ENCODE results near the gene PBX3. TPM values are rescaled to one million over a fixed set of nuclear protein-coding genes. Genes with fewer than 3 reads are reported as not detected.
A peak's percentile ranks its signal among the peaks of the same experiment; 100 is the strongest.

The PBX3 gene
- total and polyA plus RNA-seq, 2 of the 13 experiments (the other 11 are each of a cell fraction or from before 2014, with no cell fraction given), result 6.0 to 11.2 TPM

- TF ChIP-seq GZF1 (CRISPR knock-in tag; IDR thresholded peaks at IDR 0.05), result no peak
- no peak for TF ChIP-seq GATA4 (IDR thresholded peaks at IDR 0.05; ENCODE audit: borderline replicate concordance, low read depth)
- TF ChIP-seq GMEB2 (CRISPR knock-in tag; IDR thresholded peaks at IDR 0.05; ENCODE audit: low read depth), result no peak
- TF ChIP-seq ZNF605 (CRISPR knock-in tag; IDR thresholded peaks at IDR 0.05), result peak; percentile 98
- TF ChIP-seq ZNF576 (CRISPR knock-in tag; IDR thresholded peaks at IDR 0.05), result no peak; the same call in 1 of the 2 replicates
- no peak for TF ChIP-seq FIP1L1 (IDR thresholded peaks at IDR 0.05; ENCODE audit: borderline replicate concordance, insufficient read depth, low read depth, low read length)
- TF ChIP-seq ZNF564 (CRISPR knock-in tag; IDR thresholded peaks at IDR 0.05), result peak; percentile 95
- TF ChIP-seq NCOA5 (CRISPR knock-in tag; IDR thresholded peaks at IDR 0.05), result no peak
- TF ChIP-seq ZNF660 (CRISPR knock-in tag; IDR thresholded peaks at IDR 0.05; ENCODE audit: borderline replicate concordance, low read depth), result no peak
- peak; percentile 95 for TF ChIP-seq ZNF776 (CRISPR knock-in tag; IDR thresholded peaks at IDR 0.05)
- peak; percentile 95 for TF ChIP-seq ZNF343 (CRISPR knock-in tag; IDR thresholded peaks at IDR 0.05)
- TF ChIP-seq SCMH1 (CRISPR knock-in tag; IDR thresholded peaks at IDR 0.05; ENCODE audit: borderline replicate concordance), result no peak
- peak; percentile 40; the same call in 1 of the 2 replicates for TF ChIP-seq PBX2 (CRISPR knock-in tag; IDR thresholded peaks at IDR 0.05)
- TF ChIP-seq POGK (CRISPR knock-in tag; conservative IDR thresholded peaks at IDR 0.05), result peak; percentile 97
- no peak for TF ChIP-seq SOX13 (IDR thresholded peaks at IDR 0.05)
- peak in 1 of 2 experiments; percentile 33; a peak in 1 of 4 replicates for TF ChIP-seq SOX13 (CRISPR knock-in tag; conservative IDR thresholded peaks at IDR 0.05 in 1 of 2, IDR thresholded peaks at IDR 0.05 in 1 of 2)
- TF ChIP-seq SRF (IDR thresholded peaks at IDR 0.05; ENCODE audit: low read depth, low read length), result no peak
- 0 out of 2 replicates have a peak, but pooled peaks have one; percentile 95 for TF ChIP-seq FOXO4 (CRISPR knock-in tag; conservative IDR thresholded peaks at IDR 0.05)
- TF ChIP-seq SNAPC5 (CRISPR knock-in tag; IDR thresholded peaks at IDR 0.05; ENCODE audit: borderline replicate concordance), result peak; percentile 88; the same call in 1 of the 2 replicates
- TF ChIP-seq MTERF4 (CRISPR knock-in tag; IDR thresholded peaks at IDR 0.05), result peak; percentile 98
- TF ChIP-seq SPEN (CRISPR knock-in tag; IDR thresholded peaks at IDR 0.05; ENCODE audit: low read depth), result peak; percentile 80
- TF ChIP-seq ZNF143 (CRISPR knock-in tag; IDR thresholded peaks at IDR 0.05), result peak; percentile 71
Observed at GRCh38 chr9:125746017-125746773, 978 bp upstream of the PBX3 start (continued).

Data from HepG2 (cell line).